A673 (cell line): ENCODE data around the gene NHERF2. TPM values are rescaled to one million over a fixed set of nuclear protein-coding genes. Genes with fewer than 3 reads are reported as not detected.

ENCODE experiments used
- Bru-seq: library from RNA; stranded (reverse); fragments of 400-500 nt; gene quantifications from one replicate; lab custom pipeline; 2021; lab: Mats Ljungman, UMichigan
- BruChase-seq, 2 experiments: library from RNA; stranded (reverse); fragments of 400-500 nt; gene quantifications; one replicate each; lab custom pipeline; 2021; lab: Mats Ljungman, UMichigan
- BruUV-seq: library from RNA; stranded (reverse); fragments of 400-500 nt; replicated peaks from 2 replicates; lab custom pipeline; 2021; lab: Mats Ljungman, UMichigan
- CTCF ChIA-PET: fragments of 300-600 bp; sonication (Branson Sonifier 250); formaldehyde crosslinking; loops from one replicate; lab custom pipeline; 2022; ENCODE audit warnings: antibody characterized with exemption; lab: Charles Lee
- POLR2A ChIA-PET: fragments of 300-600 bp; sonication (Branson Sonifier 250); formaldehyde crosslinking; loops from one replicate; lab custom pipeline; 2022; ENCODE audit warnings: antibody characterized with exemption; ENCODE audit not compliant: low non-redundant PET; lab: Charles Lee
- DNase-seq: peaks from one replicate; pipeline ENCODE4 v3.0.0-alpha.2; 2015; ENCODE audit warnings: low spot score
- H3K27ac ChIP-seq: fragments of 200-600 bp; sonication (generic); 2 replicates; pipeline ENCODE4 v1.5.1; 2016; ENCODE audit warnings: mixed run types, low read depth, mild to moderate bottlenecking, mixed read lengths, antibody characterized with exemption, low read length; ENCODE audit not compliant: poor library complexity, severe bottlenecking
- H3K27me3 ChIP-seq: fragments of 200-600 bp; sonication (generic); replicated peaks from 2 replicates; pipeline ENCODE4 v1.6.1; 2017; ENCODE audit warnings: mixed run types, low read depth, mild to moderate bottlenecking, mixed read lengths, antibody characterized with exemption, low read length; ENCODE audit not compliant: insufficient read depth, poor library complexity
- H3K36me3 ChIP-seq: fragments of 200-600 bp; sonication (generic); 2 replicates; pipeline ENCODE4 v1.6.1; 2016; ENCODE audit warnings: mixed run types, mild to moderate bottlenecking, mixed read lengths, antibody characterized with exemption, low read length; ENCODE audit not compliant: insufficient read depth, poor library complexity, severe bottlenecking
- H3K4me1 ChIP-seq: fragments of 200-600 bp; sonication (generic); 2 replicates; pipeline ENCODE4 v1.6.1; 2017; ENCODE audit warnings: mixed run types, mild to moderate bottlenecking, mixed read lengths, antibody characterized with exemption, low read length; ENCODE audit not compliant: insufficient read depth, poor library complexity, severe bottlenecking
- H3K4me3 ChIP-seq: fragments of 200-600 bp; sonication (generic); 2 replicates; pipeline ENCODE4 v1.5.1; 2016; ENCODE audit warnings: low read depth, mixed run types, mild to moderate bottlenecking, mixed read lengths, low read length; ENCODE audit not compliant: poor library complexity, severe bottlenecking
- H3K9me3 ChIP-seq: fragments of 200-600 bp; sonication (generic); 2 replicates; pipeline ENCODE4 v1.6.1; 2016; ENCODE audit warnings: mixed run types, low read depth, mild to moderate bottlenecking, mixed read lengths, antibody characterized with exemption, low read length; ENCODE audit not compliant: poor library complexity, severe bottlenecking
- EZH2 ChIP-seq: fragments of 200-600 bp; sonication (generic); IDR thresholded peaks from 2 replicates; pipeline ENCODE4 v1.6.1; 2017; ENCODE audit warnings: borderline replicate concordance, low read depth, mild to moderate bottlenecking, mixed read lengths, antibody characterized with exemption, low read length; ENCODE audit not compliant: poor library complexity, severe bottlenecking
- intact Hi-C: fragments of 100-400 bp; cut with micrococcal nuclease; formaldehyde crosslinking; loops from one replicate; pipeline ENCODE4 v1.10.0; 2022; ENCODE audit not compliant: unreplicated experiment
- long read RNA-seq: library from polyadenylated mRNA; stranded (forward); transcript quantifications from one replicate; pipeline ENCODE4 v2.0.0, GENCODE V29; 2022
- total RNA-seq: library from RNA; stranded (reverse); gene quantifications from 2 replicates; pipeline ENCODE4 v1.2.3, GENCODE V29; 2021
- TF ChIP-seq, protein P1 (sequence below): fragments of 300-800, 200-600 bp; sonication (generic); conservative IDR thresholded peaks from 2 replicates; pipeline ENCODE4 v1.5.1; 2017; ENCODE audit warnings: low read depth, mild to moderate bottlenecking, antibody characterized with exemption, low read length, moderate library complexity, mixed read lengths

The NHERF2 gene
- total RNA-seq = 19.5 and 26.4 TPM in 2 replicates
- Bru-seq, nascent RNA = percentile 26 among the genes with signal in this experiment
- percentile 41 among the genes with signal in this experiment for BruChase-seq, experiment 1, labeled RNA remaining after a 2-hour chase
- BruChase-seq, experiment 2, labeled RNA remaining after a 6-hour chase = percentile 41 among the genes with signal in this experiment
- long read RNA-seq, transcript SLC9A3R2-201 (7 exons, 2,194 nt) = major isoform, 30 of 48 reads
- long read RNA-seq, transcript SLC9A3R2-202 (7 exons, 1,564 nt) = minor isoform, 6 of 48 reads
- long read RNA-seq, partial matches to known transcripts = 3 of 48 reads
- long read RNA-seq, other reads (novel, unspliced or antisense) = 9 of 48 reads

DNA sequence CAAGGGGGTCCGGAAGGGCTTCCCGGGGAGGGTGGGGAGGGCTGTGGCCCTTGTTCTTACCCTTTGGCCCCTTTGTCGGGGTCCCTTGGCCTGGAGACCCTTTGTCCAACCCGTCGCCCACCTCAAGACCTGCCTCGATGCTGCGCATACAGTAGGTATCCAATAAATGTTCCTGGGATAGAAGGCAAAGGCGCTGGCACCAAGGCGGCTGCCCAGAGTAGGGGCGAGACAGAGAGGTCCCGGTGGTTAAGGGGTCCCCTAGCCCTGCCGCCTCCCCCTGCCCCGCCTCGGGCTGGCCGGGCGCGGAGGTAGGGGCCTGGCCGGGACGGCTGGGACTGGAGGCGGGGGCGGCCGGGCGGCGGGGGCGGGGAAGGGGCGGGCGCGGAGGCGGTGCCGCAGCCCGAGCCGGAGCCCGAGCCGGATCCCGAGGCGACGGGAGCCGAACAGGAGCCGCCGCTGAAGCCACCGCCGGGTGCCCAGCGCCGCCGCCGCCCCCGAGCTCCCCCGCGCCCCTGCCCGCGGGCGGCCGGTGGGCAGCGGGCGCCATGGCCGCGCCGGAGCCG, at the start of gene NHERF2:
NHERF2 (plus strand) TSS at position 442 of the 563 bp plus-strand sequence; CDS start at position 546, 104 bp downstream.
- intact Hi-C loops = no loop called here
- CTCF ChIA-PET = interaction anchor here (0.5 to 1.2 kb wide), 2 partner anchors 114 to 169 kb away, joined by 3 read pairs; no protein-coding TSS in a partner anchor
- TF ChIP-seq, protein P1, sequence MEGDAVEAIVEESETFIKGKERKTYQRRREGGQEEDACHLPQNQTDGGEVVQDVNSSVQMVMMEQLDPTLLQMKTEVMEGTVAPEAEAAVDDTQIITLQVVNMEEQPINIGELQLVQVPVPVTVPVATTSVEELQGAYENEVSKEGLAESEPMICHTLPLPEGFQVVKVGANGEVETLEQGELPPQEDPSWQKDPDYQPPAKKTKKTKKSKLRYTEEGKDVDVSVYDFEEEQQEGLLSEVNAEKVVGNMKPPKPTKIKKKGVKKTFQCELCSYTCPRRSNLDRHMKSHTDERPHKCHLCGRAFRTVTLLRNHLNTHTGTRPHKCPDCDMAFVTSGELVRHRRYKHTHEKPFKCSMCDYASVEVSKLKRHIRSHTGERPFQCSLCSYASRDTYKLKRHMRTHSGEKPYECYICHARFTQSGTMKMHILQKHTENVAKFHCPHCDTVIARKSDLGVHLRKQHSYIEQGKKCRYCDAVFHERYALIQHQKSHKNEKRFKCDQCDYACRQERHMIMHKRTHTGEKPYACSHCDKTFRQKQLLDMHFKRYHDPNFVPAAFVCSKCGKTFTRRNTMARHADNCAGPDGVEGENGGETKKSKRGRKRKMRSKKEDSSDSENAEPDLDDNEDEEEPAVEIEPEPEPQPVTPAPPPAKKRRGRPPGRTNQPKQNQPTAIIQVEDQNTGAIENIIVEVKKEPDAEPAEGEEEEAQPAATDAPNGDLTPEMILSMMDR = no peak
- TF ChIP-seq EZH2 = no peak
- BruUV-seq = no TSS peak
- no peaks in the 10 kb centered on the region for H3K27me3 ChIP-seq
- DNase-seq = peak; percentile 55
- POLR2A ChIA-PET = no interaction called here
- H3K36me3 ChIP-seq = no peaks in the 10 kb centered on the region
- H3K4me1 ChIP-seq = peaks cover 27% of the 10 kb centered on the region
- no peaks in the 10 kb centered on the region for H3K9me3 ChIP-seq
- peak within 1 kb of the TSS; percentile 57 for H3K4me3 ChIP-seq
- H3K27ac ChIP-seq = no peak within 1 kb of the TSS

DNA sequence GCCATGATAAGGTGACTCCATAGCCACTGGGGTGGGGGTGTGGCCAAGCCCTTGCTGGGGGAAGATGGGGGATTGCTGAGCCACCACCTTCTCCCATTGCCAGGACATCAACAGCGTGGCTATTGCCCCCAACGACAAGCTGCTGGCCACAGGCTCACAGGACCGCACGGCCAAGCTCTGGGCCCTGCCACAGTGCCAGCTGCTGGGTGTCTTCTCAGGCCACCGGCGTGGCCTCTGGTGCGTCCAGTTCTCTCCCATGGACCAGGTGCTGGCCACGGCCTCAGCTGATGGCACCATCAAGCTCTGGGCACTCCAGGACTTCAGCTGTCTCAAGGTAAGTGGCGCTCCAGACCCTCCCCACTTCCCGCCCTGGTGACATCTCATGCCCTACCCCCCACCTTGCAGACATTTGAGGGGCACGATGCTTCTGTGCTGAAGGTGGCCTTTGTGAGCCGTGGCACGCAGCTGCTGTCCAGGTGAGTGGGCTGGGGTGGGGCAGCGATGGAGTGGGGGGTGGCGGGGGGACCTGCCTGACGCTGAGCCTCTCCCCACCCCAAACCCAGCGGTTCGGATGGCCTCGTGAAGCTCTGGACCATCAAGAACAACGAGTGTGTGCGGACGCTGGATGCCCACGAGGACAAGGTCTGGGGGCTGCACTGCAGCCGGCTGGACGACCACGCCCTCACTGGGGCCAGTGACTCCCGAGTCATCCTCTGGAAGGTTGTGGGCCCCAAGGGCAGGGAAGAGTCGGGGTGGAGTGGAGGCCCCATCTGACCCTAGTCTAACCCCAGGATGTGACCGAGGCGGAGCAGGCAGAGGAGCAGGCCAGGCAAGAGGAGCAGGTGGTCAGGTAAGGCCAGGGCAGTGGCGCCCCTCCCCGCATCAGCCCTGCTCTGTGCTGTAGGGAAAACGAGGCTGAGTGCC, 49.5 kb upstream of the NHERF2 start:
- H3K9me3 ChIP-seq = no peaks in the 10 kb centered on the region
- intact Hi-C loops = no loop called here
- no peak overlapping the region for H3K27ac ChIP-seq
- ChIA-PET POLR2A (no interaction called here), CTCF (no interaction called here)
- no peak overlapping the region for H3K4me3 ChIP-seq
- BruUV-seq = no TSS peak
- H3K4me1 ChIP-seq = peaks cover 14% of the 10 kb centered on the region
- TF ChIP-seq EZH2 = no peak
- TF ChIP-seq, protein P1 = no peak
- DNase-seq = no peak
- peaks cover 28% of the 10 kb centered on the region for H3K36me3 ChIP-seq
- no peaks in the 10 kb centered on the region for H3K27me3 ChIP-seq

DNA sequence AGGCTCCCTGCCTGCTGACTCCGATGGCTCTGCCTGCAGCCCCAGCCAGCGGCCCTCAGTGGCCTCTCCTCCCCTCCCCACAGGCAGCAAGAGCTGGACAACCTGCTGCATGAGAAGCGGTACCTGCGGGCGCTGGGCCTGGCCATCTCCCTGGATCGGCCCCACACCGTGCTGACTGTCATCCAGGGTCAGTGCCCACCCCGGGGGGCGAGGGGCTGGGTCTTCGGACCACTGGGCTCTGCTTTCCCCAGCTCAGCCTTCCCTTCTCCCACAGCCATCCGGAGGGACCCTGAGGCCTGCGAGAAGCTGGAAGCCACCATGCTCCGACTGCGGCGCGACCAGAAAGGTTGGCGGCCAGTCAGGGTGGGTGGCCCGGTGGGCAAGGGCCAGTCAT, 48.8 kb upstream of the NHERF2 start:
- BruUV-seq = TSS peak; percentile 13
- POLR2A ChIA-PET = no interaction called here
- Histone ChIP-seq H3K36me3 (peaks cover 28% of the 10 kb centered on the region), H3K9me3 (no peaks in the 10 kb centered on the region), H3K4me1 (peaks cover 15% of the 10 kb centered on the region), H3K4me3 (no peak overlapping the region), H3K27me3 (no peaks in the 10 kb centered on the region), H3K27ac (no peak overlapping the region)
- TF ChIP-seq, protein P1 = no peak
- TF ChIP-seq EZH2 = no peak
- intact Hi-C loops = no loop called here
- DNase-seq = no peak
- CTCF ChIA-PET = no interaction called here
